DMS 273 treated with DMSO at 0.1 percent for 48 hours (cell line): ENCODE measurements around the gene RNF123.
"Not testable (repeated sequence)": the region's sequence is repeated elsewhere in the genome, so short reads cannot be mapped to it uniquely, and the experiment has no call there.

Experiments
- DNase-seq: peaks from one replicate; lab custom pipeline; 2025; lab: John Stamatoyannopoulos, UW

Gene RNF123

DNA sequence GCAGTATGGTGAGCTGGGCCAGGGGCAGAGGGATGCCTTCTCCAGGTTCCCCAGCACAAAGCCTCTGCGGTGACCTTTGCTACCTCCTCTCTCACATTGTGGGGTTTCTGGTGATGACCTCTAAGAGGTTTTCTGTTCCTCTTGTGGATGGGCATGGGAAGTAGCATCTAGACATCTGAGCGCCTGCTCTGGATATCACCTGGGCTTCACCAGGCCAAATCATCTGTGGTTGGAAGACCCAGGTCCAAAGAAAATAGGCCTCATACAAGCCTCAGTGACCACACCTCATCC is 8.2 kb upstream of the RNF123 start:
- DNase-seq = no peak

DNA sequence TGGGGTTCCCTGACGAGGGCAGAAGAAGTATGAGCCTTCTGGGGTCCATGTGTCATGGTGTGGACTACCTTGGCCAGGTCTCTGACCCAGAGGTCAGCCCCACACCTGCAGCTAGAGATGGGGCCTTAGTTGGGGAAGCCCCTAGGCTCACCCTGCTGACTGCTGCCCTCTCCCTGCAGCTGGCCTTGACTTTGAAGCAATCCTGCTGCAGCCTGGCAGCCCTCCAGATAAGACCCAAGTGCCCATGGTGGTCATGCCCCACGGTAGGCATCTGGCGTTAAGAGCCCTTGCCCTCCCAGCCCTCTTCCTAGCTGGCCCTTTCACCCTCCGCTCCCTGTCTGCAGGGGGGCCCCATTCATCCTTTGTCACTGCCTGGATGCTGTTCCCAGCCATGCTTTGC is 7.8 kb upstream of the RNF123 start:
- no peak for DNase-seq

DNA sequence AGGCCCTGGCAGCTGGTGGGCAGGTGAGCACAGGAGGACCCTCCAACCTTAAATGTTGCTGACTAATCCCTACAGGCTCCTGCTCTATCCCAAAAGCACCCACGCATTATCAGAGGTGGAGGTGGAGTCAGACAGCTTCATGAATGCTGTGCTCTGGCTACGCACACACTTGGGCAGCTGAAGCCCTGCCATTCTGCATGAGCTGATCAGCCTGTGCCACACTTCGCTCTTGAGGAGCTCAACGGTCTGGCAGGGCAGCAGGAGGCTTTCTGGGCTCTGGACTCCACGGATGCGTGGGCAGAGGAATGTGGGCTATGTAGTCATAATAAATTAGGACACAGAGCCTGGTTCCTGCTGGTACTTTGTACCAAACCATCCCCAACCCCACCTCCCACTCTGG is 6.2 kb upstream of the RNF123 start:
- DNase-seq = no peak

DNA sequence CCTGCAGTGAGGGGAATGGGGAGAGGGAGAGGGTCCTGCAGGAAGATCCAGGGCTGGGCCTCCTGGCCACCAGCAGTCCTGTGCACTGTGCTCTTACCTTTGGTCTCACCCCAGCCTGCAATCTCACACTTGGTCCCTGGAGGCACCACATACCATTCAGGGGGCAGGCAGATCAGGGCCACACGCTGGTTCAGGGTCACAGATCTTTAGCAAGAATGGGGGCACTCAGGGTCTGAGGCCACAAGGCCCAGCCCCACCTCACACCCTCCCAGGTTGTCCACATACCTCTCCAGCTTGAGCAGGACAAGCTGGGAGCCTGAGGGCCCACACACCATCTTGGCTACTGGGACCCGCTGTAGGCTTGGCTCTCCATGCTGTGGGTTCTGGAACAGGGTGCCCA is 4.9 kb upstream of the RNF123 start:
- DNase-seq = not testable (repeated sequence)

DNA sequence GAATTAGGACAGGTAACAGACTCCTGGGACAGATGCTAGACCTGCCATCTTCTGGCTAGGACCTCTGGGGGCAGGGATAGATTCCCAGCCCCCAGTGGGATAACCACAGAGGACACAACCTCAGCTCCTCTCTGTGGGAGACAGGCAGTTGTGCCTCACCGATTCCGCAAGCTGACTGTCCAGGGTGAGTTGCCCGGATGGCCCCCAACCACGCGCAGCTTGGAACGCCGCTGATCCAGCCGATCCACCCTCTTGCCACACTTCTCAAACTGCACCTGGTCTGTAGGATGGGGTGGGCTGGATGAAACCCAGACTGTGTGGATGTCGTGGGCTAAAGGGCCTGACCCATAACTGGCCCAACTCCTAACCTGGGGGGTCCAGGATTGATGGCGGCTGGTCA is 4.3 kb upstream of the RNF123 start:
- DNase-seq = not testable (repeated sequence)

DNA sequence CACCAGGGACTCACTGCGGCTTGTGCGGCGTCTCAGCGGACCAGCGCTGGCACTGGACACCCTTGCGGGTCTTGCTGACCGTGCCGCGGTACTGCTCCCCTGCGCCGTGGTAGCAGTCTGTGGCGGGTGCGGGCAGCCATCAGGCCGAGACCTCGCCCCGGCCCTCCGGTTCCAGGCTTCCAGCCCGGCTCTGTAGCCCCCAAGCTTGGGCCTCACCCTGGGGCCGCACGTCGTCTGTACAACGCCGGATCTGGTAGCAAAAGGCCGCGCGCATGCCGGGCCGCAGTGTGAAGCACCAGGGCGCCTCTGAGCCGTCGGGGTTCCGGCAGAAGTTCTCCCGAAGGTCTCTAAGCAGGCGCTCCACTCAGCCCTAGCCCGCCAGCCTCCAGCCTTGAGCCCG is 3.5 kb upstream of the RNF123 start:
- not testable (repeated sequence) for DNase-seq

DNA sequence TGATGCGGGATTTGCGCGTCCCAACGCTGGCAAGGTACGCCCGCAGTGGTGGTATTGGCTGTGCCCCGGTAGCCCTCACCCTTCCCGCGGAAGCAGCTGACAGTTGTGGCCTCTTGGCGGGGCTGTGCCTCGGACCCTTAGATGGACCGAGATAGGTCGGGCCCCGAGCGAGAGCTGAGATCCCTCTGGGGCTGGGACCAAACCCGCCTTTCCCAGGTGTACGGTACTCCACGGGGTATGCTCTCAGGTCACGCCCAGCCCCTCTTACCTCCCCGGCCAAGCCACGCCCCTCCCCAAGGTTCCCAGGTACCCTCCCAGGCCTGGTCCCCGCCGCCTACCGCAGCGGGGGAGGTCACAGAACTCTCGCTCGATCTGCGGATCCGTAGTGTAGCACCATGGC is 3.0 kb upstream of the RNF123 start:
- DNase-seq = not testable (repeated sequence)

DNA sequence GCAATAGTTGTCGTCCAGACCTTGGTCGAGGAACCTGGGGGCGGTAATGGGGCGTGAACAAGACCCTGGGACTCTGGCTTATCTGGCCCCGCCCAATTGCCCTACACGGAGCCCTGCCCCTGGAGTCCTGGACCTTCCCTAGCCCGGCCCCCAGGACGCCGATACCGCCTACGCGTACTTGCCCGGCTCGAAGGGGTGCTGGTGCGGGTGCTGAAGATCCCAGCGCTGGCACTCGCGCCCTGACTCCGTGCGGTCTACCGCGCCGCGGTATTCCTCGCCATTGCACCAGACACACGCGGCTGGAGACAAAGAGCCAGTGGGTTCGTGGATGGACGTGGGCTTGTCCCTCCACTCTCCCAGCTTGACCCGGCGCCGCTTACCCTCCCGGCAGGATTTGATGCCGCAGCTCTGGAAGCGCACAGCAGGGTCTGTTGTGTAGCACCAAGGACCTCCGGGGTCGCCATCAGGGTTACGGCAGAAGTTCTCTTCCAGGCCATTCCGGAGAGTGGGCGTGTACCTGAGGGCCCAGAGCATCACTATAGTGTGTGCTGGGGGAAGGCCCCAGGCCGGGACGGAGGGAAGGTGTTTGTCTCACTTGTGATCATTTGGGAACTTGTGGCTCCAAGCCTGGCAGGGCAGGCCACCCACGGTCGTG is 2.5 kb upstream of the RNF123 start:
- not testable (repeated sequence) for DNase-seq

DNA sequence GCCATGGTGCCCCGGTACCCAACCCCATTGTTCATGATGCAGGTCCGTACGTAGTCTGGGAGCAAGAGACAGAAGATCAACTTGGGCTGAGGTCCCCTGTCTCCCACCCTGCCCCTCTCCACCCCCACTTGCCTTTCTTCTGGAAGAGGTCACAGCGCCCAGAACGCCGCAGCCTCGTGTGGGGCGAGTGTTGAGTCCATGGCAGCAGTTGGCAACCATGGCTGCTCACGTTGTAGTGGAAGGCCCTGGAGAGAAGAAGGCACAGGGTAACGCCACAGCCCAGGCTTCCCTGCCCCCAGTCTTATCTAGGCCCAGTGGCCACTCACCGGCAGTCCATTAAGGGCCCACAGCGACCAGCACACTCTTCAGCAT is 1.9 kb upstream of the RNF123 start:
- not testable (repeated sequence) for DNase-seq

DNA sequence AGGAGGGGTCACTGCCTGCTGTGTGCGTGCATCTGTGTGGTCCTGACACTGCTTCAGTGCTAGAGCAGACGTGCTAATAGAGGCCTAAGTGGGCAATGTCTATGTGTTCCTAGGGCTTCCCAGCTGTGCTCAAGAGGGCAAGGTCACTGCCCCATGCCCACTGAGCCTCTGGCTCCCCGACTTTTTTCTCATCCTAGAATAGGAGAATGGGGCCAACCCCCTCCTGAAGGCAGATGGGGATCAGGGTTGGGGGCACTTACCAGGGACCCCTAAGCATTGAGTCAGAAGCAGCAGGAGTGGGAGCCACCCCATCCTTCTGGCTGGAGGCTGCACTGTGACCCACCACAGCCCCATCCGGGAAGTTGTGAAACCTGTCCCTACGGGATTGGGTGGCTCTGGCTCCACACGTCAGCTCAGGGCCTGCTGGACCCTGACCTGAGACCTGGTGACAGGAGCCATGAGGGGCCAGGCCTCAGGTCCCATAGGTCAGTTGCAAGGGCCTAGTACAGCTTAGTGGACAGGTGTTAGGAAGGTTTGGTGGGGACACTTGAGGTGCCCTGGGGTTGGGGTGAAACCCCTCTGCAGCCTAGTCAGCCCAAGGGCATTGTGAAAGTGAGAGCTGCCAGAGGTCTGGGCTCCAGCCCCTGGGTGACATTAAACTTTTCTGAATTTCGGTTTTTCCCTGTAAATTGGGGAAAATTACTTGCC is 865 bp upstream of the RNF123 start:
- not testable (repeated sequence) for DNase-seq

DNA sequence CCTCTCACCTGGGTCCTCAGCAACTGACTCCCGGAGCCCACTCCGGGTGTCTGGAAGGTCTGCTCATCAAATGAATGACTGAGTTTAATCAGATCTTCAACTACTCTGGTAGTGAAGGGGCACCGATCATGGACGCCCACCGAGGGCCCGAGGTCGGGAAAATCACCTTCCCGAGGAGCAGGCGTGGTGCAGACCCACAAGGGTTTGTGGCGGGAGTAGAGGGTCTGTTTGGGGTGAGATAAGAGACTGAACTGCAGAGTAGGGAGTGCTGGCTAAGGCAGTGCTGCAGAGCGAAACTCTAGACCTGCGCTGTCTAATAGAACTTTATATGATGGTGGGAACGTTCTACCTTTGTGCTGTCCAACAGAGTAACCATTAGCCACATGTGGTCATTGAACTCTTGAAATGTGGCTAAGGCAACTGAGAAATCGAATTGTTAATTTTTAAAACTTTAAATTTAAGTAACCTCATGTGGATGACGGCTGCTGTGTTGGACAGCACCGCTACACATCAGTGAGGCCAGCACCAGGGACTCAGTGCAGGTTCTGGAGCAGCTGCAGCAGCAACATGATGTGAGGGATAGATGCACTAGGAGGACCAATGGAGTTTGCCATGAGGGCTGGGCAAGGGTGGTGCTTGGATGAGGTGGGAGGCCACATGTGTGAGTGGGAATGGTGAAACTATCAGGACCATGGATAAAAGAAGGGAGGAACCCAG is 709 bp downstream of the RNF123 start:
- DNase-seq = not testable (repeated sequence)

DNA sequence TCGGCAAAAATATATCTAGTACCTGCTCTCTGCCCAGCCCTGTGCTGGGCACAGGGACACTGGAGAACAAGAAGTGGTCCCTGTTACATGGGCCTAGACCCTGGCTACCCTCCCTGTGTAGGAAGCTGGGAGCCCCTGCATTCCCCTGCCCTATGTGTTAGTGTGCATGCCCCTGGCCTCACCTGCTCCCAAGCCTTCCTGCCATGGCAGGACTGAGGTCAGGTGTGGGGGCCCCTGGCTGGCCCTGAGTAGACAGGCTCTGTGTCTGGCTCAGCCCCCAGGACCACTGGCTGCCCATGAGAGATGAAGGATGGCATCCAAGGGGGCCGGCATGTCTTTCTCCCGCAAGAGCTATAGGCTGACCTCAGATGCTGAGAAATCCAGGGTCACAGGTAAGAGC is 1.5 kb downstream of the RNF123 start:
- not testable (repeated sequence) for DNase-seq

DNA sequence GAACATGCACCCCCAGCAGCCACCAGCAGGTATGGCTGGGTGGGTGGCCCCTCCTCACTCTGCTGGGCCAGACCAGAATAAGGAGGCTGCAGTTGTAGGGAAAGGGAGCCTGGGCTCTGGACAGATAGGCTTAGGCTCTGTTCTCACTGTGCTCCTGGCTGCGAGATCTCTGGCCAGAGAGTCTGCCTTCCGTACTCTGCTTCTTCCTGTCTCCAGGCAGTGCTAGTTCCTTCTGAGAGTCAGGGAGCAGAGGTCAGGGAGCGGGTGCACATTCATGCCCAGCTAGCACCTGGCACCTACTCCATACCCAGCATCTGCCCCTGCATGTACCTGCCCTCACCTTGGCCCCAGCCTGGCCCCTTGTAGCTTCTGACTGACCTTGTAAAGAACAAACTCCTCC is 2.1 kb downstream of the RNF123 start:
- not testable (repeated sequence) for DNase-seq

DNA sequence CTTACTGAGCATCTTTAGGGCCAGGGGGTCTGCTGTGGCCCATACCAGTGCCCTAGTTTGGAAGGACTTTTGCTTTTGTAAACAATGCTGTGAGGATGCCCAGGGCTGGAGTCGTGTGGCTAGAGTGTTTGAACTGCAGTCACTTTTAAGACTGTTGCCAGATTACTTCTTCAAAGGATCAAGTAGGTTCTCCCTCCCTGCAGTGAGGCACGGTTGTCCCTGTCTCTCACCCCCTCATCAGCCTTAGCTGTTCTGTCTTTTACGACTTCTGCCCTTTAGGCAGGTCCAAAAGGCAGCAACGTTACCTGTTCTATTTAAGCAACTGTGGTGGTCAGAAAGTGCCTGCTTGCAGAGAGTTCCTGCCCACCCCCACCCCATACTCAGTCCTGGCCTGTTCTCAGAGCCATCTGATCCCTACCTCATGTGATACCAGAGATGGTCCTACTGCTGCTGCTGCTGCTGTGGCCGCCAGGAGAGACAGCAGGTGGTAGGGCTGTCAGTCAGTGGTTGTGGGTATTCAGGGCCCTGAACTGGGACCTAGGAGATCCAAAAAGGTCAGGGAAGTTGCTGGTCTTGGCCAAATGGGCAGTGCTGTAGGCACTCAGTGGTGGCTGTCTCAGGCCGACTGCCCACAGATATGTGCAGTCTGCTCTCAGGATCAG is 5.2 kb downstream of the RNF123 start:
- DNase-seq = not testable (repeated sequence)

DNA sequence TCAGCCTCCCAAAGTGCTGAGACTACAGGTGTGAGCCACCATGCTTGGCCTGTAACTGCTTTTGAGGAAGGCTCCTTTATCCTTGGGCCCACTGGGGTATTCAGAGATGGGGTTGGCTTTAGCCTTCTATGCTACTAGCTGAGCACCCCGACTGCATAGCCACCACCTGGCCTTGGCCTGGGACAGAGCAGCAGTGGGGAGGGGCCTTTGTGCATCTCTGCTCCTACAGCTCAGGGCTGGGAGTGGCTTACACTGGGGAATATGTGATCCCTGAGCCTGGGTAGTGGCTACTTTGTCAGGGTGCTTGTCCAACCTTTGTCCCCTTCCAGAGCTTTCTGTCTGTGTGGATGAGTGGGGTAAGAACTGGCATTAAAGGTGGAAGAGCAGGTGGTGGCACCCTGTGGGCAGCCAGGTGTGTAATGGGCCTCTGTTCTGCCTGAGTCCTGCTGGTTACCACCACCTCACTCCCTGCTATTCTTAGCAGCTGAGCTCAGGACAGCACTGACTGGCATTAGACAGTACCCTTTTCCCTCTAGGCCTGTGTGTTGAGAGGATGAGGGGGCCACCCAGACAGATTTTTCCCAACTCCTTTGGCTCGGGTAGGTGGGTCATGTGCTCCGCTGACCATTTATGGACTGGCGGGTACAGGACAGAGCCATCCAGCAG is 6.1 kb downstream of the RNF123 start:
- DNase-seq = not testable (repeated sequence)

DNA sequence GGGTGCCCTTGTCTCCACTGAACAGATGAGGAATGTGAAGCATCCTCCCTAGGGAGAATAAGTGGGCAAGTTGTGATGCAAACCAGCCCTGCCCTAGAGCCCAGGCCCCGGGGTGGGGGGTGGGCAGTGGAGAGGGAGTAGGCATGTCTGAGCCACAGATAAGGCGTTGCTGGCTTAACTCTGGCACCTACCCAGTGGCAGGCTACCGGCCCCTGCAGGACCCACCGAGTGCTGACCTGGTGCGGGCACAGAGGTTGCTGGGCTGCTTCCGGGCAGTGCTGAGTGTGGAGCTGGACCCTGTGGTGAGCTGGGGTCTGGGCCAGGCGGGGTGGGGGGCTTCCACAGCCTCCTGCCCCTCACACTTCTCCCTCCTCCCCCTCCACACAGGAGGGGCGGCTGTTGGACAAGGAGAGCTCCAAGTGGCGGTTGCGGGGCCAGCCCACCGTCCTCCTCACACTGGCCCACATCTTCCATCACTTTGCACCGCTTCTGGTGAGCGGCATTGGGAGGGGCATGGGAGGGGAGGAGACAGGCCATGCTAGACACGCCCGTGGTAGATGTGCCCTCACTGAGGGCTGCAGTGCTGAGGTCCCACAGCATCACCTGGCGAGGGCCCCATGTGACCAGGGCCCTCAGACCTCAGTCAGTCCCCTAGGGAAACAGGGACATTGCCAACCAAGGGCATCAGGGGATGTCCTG is 10.1 kb downstream of the RNF123 start:
- DNase-seq = no peak

DNA sequence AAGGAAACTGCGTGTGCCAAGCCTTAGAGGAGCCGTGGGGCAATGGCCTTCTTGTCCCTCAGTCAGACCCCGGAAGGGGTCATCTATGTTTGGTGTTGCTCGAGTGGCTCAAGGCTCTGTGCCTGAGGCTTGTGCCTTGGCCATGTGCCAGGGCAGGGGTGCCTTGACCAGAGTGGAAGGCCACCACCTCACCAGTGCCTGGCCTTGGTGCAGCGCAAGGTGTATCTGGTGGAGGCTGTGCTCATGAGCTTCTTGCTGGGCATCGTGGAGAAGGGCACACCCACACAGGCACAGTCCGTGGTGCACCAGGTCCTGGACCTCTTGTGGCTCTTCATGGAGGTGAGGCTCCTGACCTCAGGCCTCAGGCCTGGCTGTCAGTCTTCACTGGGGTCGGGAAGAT is 10.7 kb downstream of the RNF123 start:
- DNase-seq = no peak

DNA sequence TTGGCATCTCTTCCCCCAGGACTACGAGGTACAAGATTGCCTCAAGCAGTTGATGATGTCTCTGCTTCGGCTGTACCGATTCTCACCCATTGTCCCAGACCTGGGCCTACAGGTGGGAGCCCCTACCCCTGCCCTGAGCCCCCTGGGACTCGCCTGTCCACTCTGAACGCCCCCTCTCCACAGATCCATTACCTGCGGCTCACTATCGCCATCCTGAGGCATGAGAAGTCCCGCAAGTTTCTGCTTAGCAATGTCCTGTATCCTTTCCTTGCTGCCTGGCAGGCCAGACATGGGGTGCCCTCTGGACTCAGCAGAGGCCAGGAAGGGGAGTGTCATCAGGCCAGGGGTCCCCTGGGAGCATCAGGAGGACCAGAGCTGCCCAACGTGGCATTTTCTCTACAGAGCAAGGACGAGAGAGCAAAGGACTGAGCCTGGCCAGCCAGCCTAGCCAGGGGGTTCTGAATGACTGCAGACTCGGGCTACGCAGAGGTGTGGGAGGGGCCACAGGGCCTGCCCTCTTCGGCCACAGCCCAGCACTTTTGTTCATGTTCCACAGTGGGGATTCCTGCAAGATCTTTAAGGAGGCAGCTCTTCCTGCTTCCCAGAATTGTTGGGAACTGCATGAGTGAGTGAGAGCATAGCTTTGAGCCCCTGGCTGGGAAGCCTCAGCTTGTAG is 11.2 kb downstream of the RNF123 start:
- DNase-seq = no peak

DNA sequence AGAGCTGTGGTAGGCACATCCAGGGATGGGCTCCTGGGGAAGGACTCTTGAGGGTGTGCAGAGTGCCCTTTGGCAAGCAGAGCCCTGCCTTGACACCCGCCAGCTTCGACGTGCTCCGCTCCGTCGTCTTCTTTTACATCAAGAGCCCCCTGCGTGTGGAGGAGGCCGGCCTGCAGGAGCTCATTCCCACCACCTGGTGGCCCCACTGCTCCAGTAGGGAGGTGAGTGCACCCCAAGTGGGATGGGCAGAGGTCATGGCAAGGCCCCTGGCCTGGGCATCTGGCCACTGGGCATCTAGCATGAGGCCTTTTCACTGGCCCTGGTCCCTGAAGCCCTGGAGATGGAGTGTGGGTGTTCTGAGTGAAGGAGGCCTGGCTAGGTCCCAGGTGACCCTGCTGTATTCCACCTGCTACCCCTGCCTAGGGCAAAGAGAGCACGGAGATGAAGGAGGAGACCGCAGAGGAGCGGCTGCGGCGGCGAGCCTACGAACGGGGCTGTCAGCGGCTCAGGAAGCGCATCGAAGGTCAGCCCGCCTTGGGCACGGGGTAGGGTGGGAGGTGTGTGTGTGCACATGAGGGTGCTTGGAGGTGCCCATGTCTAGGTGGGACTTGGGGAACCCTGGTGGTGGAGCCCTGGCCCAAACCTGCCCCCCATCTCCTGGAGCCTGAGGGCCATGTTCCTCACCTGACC is 12.2 kb downstream of the RNF123 start:
- DNase-seq = no peak

DNA sequence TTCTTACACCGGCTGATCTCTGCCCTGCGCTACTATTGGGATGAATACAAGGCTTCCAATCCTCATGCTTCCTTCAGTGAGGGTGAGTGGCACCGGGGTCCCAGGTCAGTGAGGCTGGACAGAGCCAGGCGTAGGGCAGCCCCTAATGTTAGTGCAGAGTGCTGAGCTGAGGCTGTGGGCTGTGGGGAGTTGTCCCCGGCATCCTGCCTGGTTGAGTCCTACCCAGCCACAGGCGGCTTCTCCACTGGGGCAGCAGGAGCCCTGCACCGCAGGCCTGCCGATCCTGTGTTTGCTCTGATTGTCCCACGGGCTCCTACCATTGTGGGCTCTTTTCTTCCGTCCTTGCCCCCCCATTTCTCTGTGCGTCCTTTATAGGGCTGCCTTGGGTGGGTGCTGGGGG is 13.3 kb downstream of the RNF123 start:
- DNase-seq = no peak
